Measurements from ENCODE around the gene SIPA1L3.

DNA sequence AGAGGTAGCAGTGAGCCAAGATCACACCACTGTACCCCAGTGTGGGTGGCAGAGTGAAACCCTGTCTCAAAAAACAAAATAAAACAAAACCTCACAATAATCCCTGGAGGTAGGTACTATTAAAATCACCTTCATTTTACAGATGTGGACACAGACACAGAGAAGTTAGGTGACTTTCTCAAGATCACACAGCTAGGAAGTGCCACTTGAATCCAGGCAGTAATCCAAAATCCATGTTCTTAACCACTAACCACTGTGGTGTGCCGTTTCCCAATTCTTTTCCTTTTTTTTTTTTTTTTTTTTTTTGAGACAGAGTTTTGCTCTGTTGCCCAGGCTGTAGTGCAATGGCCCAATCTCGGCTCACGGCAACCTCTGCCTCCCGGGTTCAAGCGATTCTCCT is 340.1 kb downstream of the SIPA1L3 start:
- TF ChIP-seq, protein P1, sequence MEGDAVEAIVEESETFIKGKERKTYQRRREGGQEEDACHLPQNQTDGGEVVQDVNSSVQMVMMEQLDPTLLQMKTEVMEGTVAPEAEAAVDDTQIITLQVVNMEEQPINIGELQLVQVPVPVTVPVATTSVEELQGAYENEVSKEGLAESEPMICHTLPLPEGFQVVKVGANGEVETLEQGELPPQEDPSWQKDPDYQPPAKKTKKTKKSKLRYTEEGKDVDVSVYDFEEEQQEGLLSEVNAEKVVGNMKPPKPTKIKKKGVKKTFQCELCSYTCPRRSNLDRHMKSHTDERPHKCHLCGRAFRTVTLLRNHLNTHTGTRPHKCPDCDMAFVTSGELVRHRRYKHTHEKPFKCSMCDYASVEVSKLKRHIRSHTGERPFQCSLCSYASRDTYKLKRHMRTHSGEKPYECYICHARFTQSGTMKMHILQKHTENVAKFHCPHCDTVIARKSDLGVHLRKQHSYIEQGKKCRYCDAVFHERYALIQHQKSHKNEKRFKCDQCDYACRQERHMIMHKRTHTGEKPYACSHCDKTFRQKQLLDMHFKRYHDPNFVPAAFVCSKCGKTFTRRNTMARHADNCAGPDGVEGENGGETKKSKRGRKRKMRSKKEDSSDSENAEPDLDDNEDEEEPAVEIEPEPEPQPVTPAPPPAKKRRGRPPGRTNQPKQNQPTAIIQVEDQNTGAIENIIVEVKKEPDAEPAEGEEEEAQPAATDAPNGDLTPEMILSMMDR (IDR thresholded peaks at IDR 0.05; ENCODE audit: low read depth, low read length), result no peak
- TF ChIP-seq POLR2A (IDR thresholded peaks at IDR 0.05; ENCODE audit: extremely low read depth, insufficient read length), result no peak

Data from NB4 (cell line).